ENCODE results near the gene GKN1.

GRCh38 chr2:68940369-68940768 is 34.1 kb upstream of the GKN1 start:
- no peak for TF ChIP-seq POLR2A (IDR thresholded peaks at IDR 0.05)
- TF ChIP-seq CTCF (IDR thresholded peaks at IDR 0.05 in 4 of 5, conservative IDR thresholded peaks at IDR 0.05 in 1 of 5): no peak
